HEK293 (cell line): ENCODE data around the gene PDYN.

Source experiments
- CTCF ChIA-PET: fragments of 350-600 bp; formaldehyde crosslinking; extraction: SDS; loops from one replicate; lab custom pipeline; 2021; ENCODE audit warnings: antibody characterized with exemption; lab: Yijun Ruan, JAX
- POLR2A ChIA-PET: fragments of 300-600 bp; formaldehyde crosslinking; extraction: SDS; loops from one replicate; lab custom pipeline; 2020; ENCODE audit warnings: antibody characterized with exemption, inconsistent platforms; lab: Yijun Ruan, JAX
- H3K27ac ChIP-seq: fragments of 200-500 bp; sonication (Bioruptor generic); 2 replicates; pipeline ENCODE4 v1.5.1; 2014; ENCODE audit warnings: low read depth, low read length, control low read depth, inconsistent platforms; ENCODE audit errors: extremely low read depth
- H3K36me3 ChIP-seq, 2 experiments: fragments of 200-500 bp in 1 of 2; sonication (Bioruptor generic) in 1 of 2; 1 replicate in 1 of 2; 2 replicates in 1 of 2; pipeline ENCODE4 v1.5.1; 2014 to 2017; ENCODE audit warnings: inconsistent platforms in 2 of 2, low read length in 2 of 2; ENCODE audit not compliant: control insufficient read depth in 2 of 2, insufficient read depth in 1 of 2
- H3K4me1 ChIP-seq: fragments of 200-500 bp; sonication (Bioruptor generic); 2 replicates; pipeline ENCODE4 v1.5.1; 2014; ENCODE audit warnings: mild to moderate bottlenecking, low read length, inconsistent platforms; ENCODE audit not compliant: control insufficient read depth, insufficient read depth
- H3K4me3 ChIP-seq: 2 replicates; pipeline ENCODE4 v1.5.1; 2011; ENCODE audit warnings: low read depth, mild to moderate bottlenecking, control low read depth, low read length, moderate library complexity
- H3K9me3 ChIP-seq: fragments of 200-500 bp; sonication (Bioruptor generic); 2 replicates; pipeline ENCODE4 v1.5.1; 2014; ENCODE audit warnings: low read depth, low read length, inconsistent platforms; ENCODE audit not compliant: control insufficient read depth, insufficient read depth
- BCL11A ChIP-seq: fragments of 450-650 bp; formaldehyde crosslinking; IDR thresholded peaks from 2 replicates; pipeline ENCODE4 v1.5.1; 2016; ENCODE audit warnings: low read depth, missing biosample characterization, missing genetic modification characterization
- HOXA7 ChIP-seq: sonication (generic); formaldehyde crosslinking; IDR thresholded peaks from 2 replicates; pipeline ENCODE4 v1.8.1; 2022; ENCODE audit warnings: missing genetic modification reagents, borderline replicate concordance
- MYNN ChIP-seq: fragments of 450-650 bp; formaldehyde crosslinking; IDR thresholded peaks from 2 replicates; pipeline ENCODE4 v1.5.1; 2016; ENCODE audit warnings: missing biosample characterization, missing genetic modification characterization, borderline replicate concordance
- PRDM2 ChIP-seq: fragments of 450-650 bp; formaldehyde crosslinking; IDR thresholded peaks from 2 replicates; pipeline ENCODE4 v1.5.1; 2016; ENCODE audit warnings: missing biosample characterization, missing genetic modification characterization, borderline replicate concordance
- YY2 ChIP-seq: fragments of 450-650 bp; formaldehyde crosslinking; IDR thresholded peaks from 2 replicates; pipeline ENCODE4 v1.5.1; 2016; ENCODE audit warnings: missing biosample characterization, missing genetic modification characterization
- ZBTB8A ChIP-seq: fragments of 450-650 bp; formaldehyde crosslinking; IDR thresholded peaks from 2 replicates; pipeline ENCODE4 v1.5.1; 2016; ENCODE audit warnings: missing biosample characterization, missing genetic modification characterization
- ZFP37 ChIP-seq: fragments of 450-650 bp; formaldehyde crosslinking; IDR thresholded peaks from 2 replicates; pipeline ENCODE4 v1.5.1; 2016; ENCODE audit warnings: missing biosample characterization, missing genetic modification characterization
- ZNF133 ChIP-seq: fragments of 450-650 bp; formaldehyde crosslinking; IDR thresholded peaks from 2 replicates; pipeline ENCODE4 v1.5.1; 2016; ENCODE audit warnings: missing biosample characterization, missing genetic modification characterization
- ZNF138 ChIP-seq: fragments of 450-650 bp; formaldehyde crosslinking; IDR thresholded peaks from 2 replicates; pipeline ENCODE4 v1.5.1; 2016; ENCODE audit warnings: missing biosample characterization, missing genetic modification characterization, borderline replicate concordance
- ZNF2 ChIP-seq: fragments of 450-650 bp; formaldehyde crosslinking; IDR thresholded peaks from 2 replicates; pipeline ENCODE4 v1.5.1; 2016; ENCODE audit warnings: missing biosample characterization, missing genetic modification characterization
- ZNF548 ChIP-seq: fragments of 450-650 bp; formaldehyde crosslinking; IDR thresholded peaks from 2 replicates; pipeline ENCODE4 v1.5.1; 2016; ENCODE audit warnings: missing biosample characterization, missing genetic modification characterization
- ZNF600 ChIP-seq: fragments of 450-650 bp; formaldehyde crosslinking; IDR thresholded peaks from 2 replicates; pipeline ENCODE4 v1.5.1; 2016; ENCODE audit warnings: missing biosample characterization, missing genetic modification characterization
- ZNF645 ChIP-seq: fragments of 450-650 bp; formaldehyde crosslinking; IDR thresholded peaks from 2 replicates; pipeline ENCODE4; 2016; ENCODE audit warnings: missing biosample characterization, missing genetic modification characterization
- ZSCAN16 ChIP-seq: fragments of 450-650 bp; formaldehyde crosslinking; IDR thresholded peaks from 2 replicates; pipeline ENCODE4 v1.5.1; 2016; ENCODE audit warnings: missing biosample characterization, missing genetic modification characterization
- ZSCAN30 ChIP-seq: fragments of 450-650 bp; IDR thresholded peaks from 2 replicates; pipeline ENCODE4 v1.5.1; 2018; ENCODE audit warnings: missing biosample characterization, mild to moderate bottlenecking, missing genetic modification characterization, moderate library complexity
- TF ChIP-seq, protein P1 (sequence below): fragments of 450-650 bp; formaldehyde crosslinking; IDR thresholded peaks from 2 replicates; pipeline ENCODE4 v1.5.1; 2016; ENCODE audit warnings: missing biosample characterization, missing genetic modification characterization, low read depth
- TF ChIP-seq, protein P2 (sequence below): fragments of 450-650 bp; formaldehyde crosslinking; IDR thresholded peaks from 2 replicates; pipeline ENCODE4 v1.5.1; 2017; ENCODE audit warnings: missing biosample characterization, missing genetic modification characterization

Gene PDYN

GRCh38 chr20:1968964-1969363 is 24.9 kb downstream of the PDYN start:
- ChIA-PET CTCF (interaction anchor here (0.6 to 2.4 kb wide), 6 partner anchors 38 to 671 kb away, joined by 3 to 14 read pairs (median 3); no protein-coding TSS in a partner anchor), POLR2A (interaction anchor here (0.7 kb wide), 1 partner anchor 1016 kb away, joined by 3 read pairs; no protein-coding TSS in a partner anchor)
- H3K4me1 ChIP-seq: no peaks in the 10 kb centered on the region
- no peak overlapping the region for H3K4me3 ChIP-seq
- no peaks in the 10 kb centered on the region for H3K9me3 ChIP-seq
- H3K27ac ChIP-seq: no peak overlapping the region
- no peaks in the 10 kb centered on the region for H3K36me3 ChIP-seq
- TF ChIP-seq ZNF133 (no peak), HOXA7 (CRISPR knock-in tag) (no peak), ZNF2 (no peak), ZBTB8A (tag by site-specific recombination) (no peak), BCL11A (tag by site-specific recombination) (no peak), MYNN (tag by site-specific recombination) (no peak), ZNF548 (tag by site-specific recombination) (no peak), ZNF645 (tag by site-specific recombination) (no peak), ZSCAN16 (no peak)
- TF ChIP-seq, protein P1, sequence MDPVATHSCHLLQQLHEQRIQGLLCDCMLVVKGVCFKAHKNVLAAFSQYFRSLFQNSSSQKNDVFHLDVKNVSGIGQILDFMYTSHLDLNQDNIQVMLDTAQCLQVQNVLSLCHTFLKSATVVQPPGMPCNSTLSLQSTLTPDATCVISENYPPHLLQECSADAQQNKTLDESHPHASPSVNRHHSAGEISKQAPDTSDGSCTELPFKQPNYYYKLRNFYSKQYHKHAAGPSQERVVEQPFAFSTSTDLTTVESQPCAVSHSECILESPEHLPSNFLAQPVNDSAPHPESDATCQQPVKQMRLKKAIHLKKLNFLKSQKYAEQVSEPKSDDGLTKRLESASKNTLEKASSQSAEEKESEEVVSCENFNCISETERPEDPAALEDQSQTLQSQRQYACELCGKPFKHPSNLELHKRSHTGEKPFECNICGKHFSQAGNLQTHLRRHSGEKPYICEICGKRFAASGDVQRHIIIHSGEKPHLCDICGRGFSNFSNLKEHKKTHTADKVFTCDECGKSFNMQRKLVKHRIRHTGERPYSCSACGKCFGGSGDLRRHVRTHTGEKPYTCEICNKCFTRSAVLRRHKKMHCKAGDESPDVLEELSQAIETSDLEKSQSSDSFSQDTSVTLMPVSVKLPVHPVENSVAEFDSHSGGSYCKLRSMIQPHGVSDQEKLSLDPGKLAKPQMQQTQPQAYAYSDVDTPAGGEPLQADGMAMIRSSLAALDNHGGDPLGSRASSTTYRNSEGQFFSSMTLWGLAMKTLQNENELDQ: no peak

DNA sequence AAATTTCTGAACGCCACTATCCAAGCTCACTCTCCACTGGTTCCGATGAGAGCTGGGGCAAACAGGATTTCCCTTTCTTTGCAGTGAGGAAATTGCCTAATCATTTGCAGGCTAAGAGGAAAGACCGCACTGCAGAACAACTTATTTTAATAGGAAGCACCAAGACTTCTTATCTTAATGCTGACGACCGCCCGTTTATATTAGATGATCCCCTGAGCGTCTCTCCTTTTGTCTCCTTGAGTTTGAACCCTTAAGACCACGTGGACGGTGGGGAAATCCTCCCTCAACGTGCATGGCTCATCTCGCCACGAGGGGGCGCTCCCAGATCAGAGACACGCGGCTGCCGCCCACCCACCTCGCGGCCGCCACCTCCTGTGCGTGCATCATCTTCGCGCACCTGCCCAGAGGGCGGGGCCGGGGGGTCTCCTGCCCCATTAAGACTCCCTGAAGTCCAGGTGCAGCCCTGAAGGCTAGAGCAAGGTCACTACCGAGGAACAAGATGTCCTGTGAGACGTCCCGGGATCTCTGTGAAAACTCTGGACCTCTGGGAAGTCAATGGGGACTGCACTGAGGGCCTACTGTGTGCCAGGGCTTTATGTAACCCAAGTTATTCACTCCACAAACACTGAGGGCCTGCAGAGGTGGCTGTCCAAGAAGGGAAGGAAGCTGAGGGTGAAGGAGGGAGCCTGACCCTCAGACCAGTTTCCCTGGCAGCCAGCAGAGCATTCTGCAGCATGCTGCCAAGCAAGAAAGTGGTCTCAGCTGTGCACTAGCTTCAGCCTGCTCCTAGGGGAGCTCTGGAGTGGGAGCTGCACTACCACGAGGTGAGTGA is 28.1 kb downstream of the PDYN start:
- CTCF ChIA-PET: interaction anchor here (0.5 to 5.0 kb wide), 38 partner anchors 9 to 1415 kb away, joined by 3 to 62 read pairs (median 4); no protein-coding TSS in a partner anchor
- Histone ChIP-seq H3K36me3 (no peaks in the 10 kb centered on the region), H3K9me3 (no peaks in the 10 kb centered on the region), H3K4me3 (no peak overlapping the region), H3K4me1 (no peaks in the 10 kb centered on the region), H3K27ac (no peak overlapping the region)
- POLR2A ChIA-PET: no interaction called here
- 0 out of 2 replicates have a peak, but pooled peaks have one; percentile 50 for TF ChIP-seq ZSCAN30
- TF ChIP-seq PRDM2 (tag by site-specific recombination): no peak
- no peak for TF ChIP-seq YY2 (tag by site-specific recombination)
- TF ChIP-seq, protein P2, sequence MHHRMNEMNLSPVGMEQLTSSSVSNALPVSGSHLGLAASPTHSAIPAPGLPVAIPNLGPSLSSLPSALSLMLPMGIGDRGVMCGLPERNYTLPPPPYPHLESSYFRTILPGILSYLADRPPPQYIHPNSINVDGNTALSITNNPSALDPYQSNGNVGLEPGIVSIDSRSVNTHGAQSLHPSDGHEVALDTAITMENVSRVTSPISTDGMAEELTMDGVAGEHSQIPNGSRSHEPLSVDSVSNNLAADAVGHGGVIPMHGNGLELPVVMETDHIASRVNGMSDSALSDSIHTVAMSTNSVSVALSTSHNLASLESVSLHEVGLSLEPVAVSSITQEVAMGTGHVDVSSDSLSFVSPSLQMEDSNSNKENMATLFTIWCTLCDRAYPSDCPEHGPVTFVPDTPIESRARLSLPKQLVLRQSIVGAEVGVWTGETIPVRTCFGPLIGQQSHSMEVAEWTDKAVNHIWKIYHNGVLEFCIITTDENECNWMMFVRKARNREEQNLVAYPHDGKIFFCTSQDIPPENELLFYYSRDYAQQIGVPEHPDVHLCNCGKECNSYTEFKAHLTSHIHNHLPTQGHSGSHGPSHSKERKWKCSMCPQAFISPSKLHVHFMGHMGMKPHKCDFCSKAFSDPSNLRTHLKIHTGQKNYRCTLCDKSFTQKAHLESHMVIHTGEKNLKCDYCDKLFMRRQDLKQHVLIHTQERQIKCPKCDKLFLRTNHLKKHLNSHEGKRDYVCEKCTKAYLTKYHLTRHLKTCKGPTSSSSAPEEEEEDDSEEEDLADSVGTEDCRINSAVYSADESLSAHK (tag by site-specific recombination): no peak
- TF ChIP-seq ZNF138 (tag by site-specific recombination): no peak
- no peak for TF ChIP-seq ZNF645 (tag by site-specific recombination)
- no peak for TF ChIP-seq ZFP37
- TF ChIP-seq ZNF600: no peak
